OCI-LY7 (cell line): ENCODE data around the gene EPHB1. TPM values are rescaled to one million over a fixed set of nuclear protein-coding genes. Genes with fewer than 3 reads are reported as not detected.
A peak's percentile ranks its signal among the peaks of the same experiment; 100 is the strongest.

Source experiments
- BruUV-seq: library from RNA; stranded (reverse); fragments of 400-500 nt; replicated peaks from 2 replicates; lab custom pipeline; 2021; lab: Mats Ljungman, UMichigan
- CTCF ChIA-PET: fragments of 300-600 bp; sonication (Branson Sonifier 250); formaldehyde crosslinking; loops from one replicate; lab custom pipeline; 2022; ENCODE audit warnings: antibody characterized with exemption; ENCODE audit not compliant: unreplicated experiment; lab: Charles Lee
- POLR2A ChIA-PET: fragments of 300-600 bp; sonication (Branson Sonifier 250); formaldehyde crosslinking; loops from one replicate; lab custom pipeline; 2022; ENCODE audit warnings: antibody characterized with exemption; lab: Charles Lee
- DNase-seq: peaks from one replicate; pipeline ENCODE4 v3.0.0-alpha.2; 2015; ENCODE audit warnings: low spot score
- H2AFZ ChIP-seq: fragments of 200-600 bp; sonication (generic), shearing (Covaris generic); 2 replicates; pipeline ENCODE4 v1.6.1; 2014; ENCODE audit warnings: mild to moderate bottlenecking, antibody characterized with exemption, low read length, moderate library complexity
- H3K27ac ChIP-seq: fragments of 200-600 bp; sonication (generic); 2 replicates; pipeline ENCODE4 v1.5.1; 2014; ENCODE audit warnings: mixed run types, low read depth, mild to moderate bottlenecking, moderate library complexity, low read length, inconsistent platforms; ENCODE audit not compliant: poor library complexity, severe bottlenecking
- H3K36me3 ChIP-seq: fragments of 200-600 bp; sonication (generic); 2 replicates; pipeline ENCODE4 v1.6.1; 2014; ENCODE audit warnings: mild to moderate bottlenecking, antibody characterized with exemption, low read length, moderate library complexity, mixed read lengths; ENCODE audit not compliant: insufficient read depth
- H3K4me1 ChIP-seq: fragments of 200-600 bp; sonication (generic); 2 replicates; pipeline ENCODE4 v1.5.1; 2014; ENCODE audit warnings: mild to moderate bottlenecking, low read length; ENCODE audit not compliant: insufficient read depth, poor library complexity, severe bottlenecking
- H3K4me2 ChIP-seq: fragments of 200-600 bp; sonication (generic); 2 replicates; pipeline ENCODE4 v1.6.1; 2014; ENCODE audit warnings: mild to moderate bottlenecking, low read length
- H3K4me3 ChIP-seq: fragments of 200-600 bp; sonication (generic); 2 replicates; pipeline ENCODE4 v1.5.1; 2014; ENCODE audit warnings: mild to moderate bottlenecking, low read depth, low read length; ENCODE audit not compliant: poor library complexity, severe bottlenecking
- H3K79me2 ChIP-seq: fragments of 200-600 bp; sonication (generic); 2 replicates; pipeline ENCODE4 v1.6.1; 2016; ENCODE audit warnings: low read depth, mild to moderate bottlenecking, low read length, moderate library complexity, mixed read lengths; ENCODE audit not compliant: insufficient read depth
- H3K9me2 ChIP-seq: fragments of 200-600 bp; sonication (generic); 2 replicates; pipeline ENCODE4 v1.6.1; 2016; ENCODE audit warnings: mild to moderate bottlenecking, low read length, mixed read lengths; ENCODE audit not compliant: insufficient read depth
- H3K9me3 ChIP-seq: fragments of 200-600 bp; sonication (generic); 2 replicates; pipeline ENCODE4 v1.6.1; 2014; ENCODE audit warnings: mild to moderate bottlenecking, mixed run types, low read length, mixed read lengths
- H4K20me1 ChIP-seq: fragments of 200-600 bp; sonication (generic); 2 replicates; pipeline ENCODE4 v1.6.1; 2014; ENCODE audit warnings: mild to moderate bottlenecking, antibody characterized with exemption, low read length, moderate library complexity, mixed read lengths; ENCODE audit not compliant: insufficient read depth
- CTCF ChIP-seq: fragments of 200-600 bp; sonication (generic); conservative IDR thresholded peaks from 2 replicates; pipeline ENCODE4 v1.5.1; 2014; ENCODE audit warnings: mild to moderate bottlenecking, antibody characterized with exemption, low read length, moderate library complexity, mixed read lengths
- EZH2phosphoT487 ChIP-seq: fragments of 200-600 bp; sonication (generic); IDR thresholded peaks from 2 replicates; pipeline ENCODE4 v1.6.1; 2018; ENCODE audit warnings: low read depth, borderline replicate concordance, mild to moderate bottlenecking, mixed run types, antibody characterized with exemption, low read length, moderate library complexity, mixed read lengths
- intact Hi-C: fragments of 100-400 bp; cut with micrococcal nuclease; formaldehyde crosslinking; loops from one replicate; pipeline ENCODE4 v1.10.0; 2022; ENCODE audit not compliant: unreplicated experiment
- total RNA-seq, 2 experiments: library from RNA; depleted of rRNA in 1 of 2; stranded (reverse); fragments of >200 nt in 1 of 2; shearing (Covaris generic) in 1 of 2; gene quantifications; 2 replicates each; pipeline ENCODE4 v1.2.3, GENCODE V29; 2014 to 2022

EPHB1 gene
- total RNA-seq, 2 experiments from 2014 or later: 0.54 to 1.3 TPM

DNA sequence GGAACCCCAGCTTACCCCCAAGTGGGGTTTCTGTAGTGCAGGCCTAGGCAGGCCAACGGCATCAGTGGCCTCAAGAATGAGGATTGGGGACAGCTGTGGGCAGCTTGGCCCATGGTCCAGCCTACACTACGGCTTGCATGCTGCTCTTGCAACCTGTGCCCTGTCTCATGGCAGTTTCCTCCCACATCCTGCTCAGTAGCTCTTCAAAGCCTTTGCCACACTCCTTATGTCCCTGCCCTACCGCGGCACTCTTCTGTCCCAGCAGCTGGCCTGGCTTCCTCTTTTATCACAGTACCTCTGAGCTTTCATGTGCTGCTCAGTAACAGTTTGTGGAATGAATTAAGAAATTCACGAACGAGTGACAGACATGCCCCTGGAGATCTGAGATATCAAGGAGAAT is 431.0 kb downstream of the EPHB1 start:
- intact Hi-C loops: no loop called here
- no peaks in the 10 kb centered on the region for H3K79me2 ChIP-seq
- H3K4me1 ChIP-seq: no peaks in the 10 kb centered on the region
- H3K36me3 ChIP-seq: no peaks in the 10 kb centered on the region
- H3K4me3 ChIP-seq: no peak overlapping the region
- CTCF ChIA-PET: no interaction called here
- H2AFZ ChIP-seq: no peak overlapping the region
- H3K9me3 ChIP-seq: no peaks in the 10 kb centered on the region
- H3K9me2 ChIP-seq: no peaks in the 10 kb centered on the region
- no peak overlapping the region for H3K4me2 ChIP-seq
- BruUV-seq: no TSS peak
- POLR2A ChIA-PET: no interaction called here
- TF ChIP-seq CTCF: no peak
- no peak for TF ChIP-seq EZH2phosphoT487
- peak; percentile 4 for DNase-seq
- no peaks in the 10 kb centered on the region for H4K20me1 ChIP-seq
- no peak overlapping the region for H3K27ac ChIP-seq

DNA sequence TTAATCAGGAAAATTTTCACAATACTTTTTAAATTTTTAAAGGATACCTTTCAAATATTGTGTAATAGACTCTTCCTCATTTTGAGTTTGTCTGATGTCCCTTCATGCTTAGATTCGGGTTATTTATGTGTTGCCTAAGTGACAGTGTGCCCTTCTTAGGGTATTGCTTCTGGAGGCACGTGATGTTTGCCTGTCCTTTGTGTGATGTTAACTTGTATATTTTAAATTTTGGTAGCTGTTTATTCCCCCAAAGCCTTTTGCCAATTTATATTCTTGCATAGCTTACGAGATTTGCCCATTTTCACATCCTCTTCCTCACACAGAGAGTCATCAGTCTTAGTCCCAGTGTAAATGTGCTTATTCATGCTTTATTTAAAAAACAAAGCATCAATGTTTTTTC is 433.1 kb downstream of the EPHB1 start:
- H3K27ac ChIP-seq: no peak overlapping the region
- BruUV-seq: no TSS peak
- no peak for DNase-seq
- ChIA-PET CTCF (no interaction called here), POLR2A (no interaction called here)
- no peaks in the 10 kb centered on the region for H3K79me2 ChIP-seq
- H2AFZ ChIP-seq: no peak overlapping the region
- H4K20me1 ChIP-seq: no peaks in the 10 kb centered on the region
- no peaks in the 10 kb centered on the region for H3K36me3 ChIP-seq
- no peaks in the 10 kb centered on the region for H3K9me3 ChIP-seq
- H3K4me3 ChIP-seq: no peak overlapping the region
- H3K9me2 ChIP-seq: no peaks in the 10 kb centered on the region
- no peak overlapping the region for H3K4me2 ChIP-seq
- TF ChIP-seq CTCF: no peak
- TF ChIP-seq EZH2phosphoT487: no peak
- H3K4me1 ChIP-seq: no peaks in the 10 kb centered on the region
- intact Hi-C loops: no loop called here

DNA sequence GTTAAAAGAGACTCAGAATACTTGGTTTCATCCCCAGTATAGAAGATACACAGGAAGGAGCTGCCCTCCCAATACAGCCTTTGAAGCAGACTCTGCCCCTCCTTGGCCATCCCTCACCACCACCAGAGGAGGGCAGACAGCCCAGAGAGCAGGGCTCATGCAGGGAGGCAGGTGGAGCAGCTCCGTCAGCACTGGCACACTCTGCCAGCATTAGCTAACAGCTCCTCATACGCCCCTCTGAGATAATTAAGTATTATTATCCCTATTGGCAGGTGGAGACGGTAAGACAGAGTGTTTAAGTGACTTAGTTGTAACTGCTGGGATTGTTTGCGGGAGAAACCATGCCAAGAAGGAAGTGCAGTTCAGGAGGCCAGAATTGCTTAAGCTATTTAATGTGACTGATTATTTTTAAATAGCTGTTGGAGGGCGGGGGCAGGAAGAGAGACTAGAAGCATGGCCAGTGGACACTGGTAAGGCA is 434.0 kb downstream of the EPHB1 start:
- H3K4me2 ChIP-seq: no peak overlapping the region
- no peak overlapping the region for H3K27ac ChIP-seq
- BruUV-seq: no TSS peak
- no peaks in the 10 kb centered on the region for H3K79me2 ChIP-seq
- H3K9me3 ChIP-seq: no peaks in the 10 kb centered on the region
- no peak overlapping the region for H3K4me3 ChIP-seq
- no peak for TF ChIP-seq EZH2phosphoT487
- TF ChIP-seq CTCF: no peak
- H3K9me2 ChIP-seq: no peaks in the 10 kb centered on the region
- CTCF ChIA-PET: no interaction called here
- DNase-seq: no peak
- H3K4me1 ChIP-seq: no peaks in the 10 kb centered on the region
- H3K36me3 ChIP-seq: no peaks in the 10 kb centered on the region
- POLR2A ChIA-PET: interaction anchor here (0.5 kb wide), 1 partner anchor 48 kb away, joined by 3 read pairs; no protein-coding TSS in a partner anchor
- intact Hi-C loops: no loop called here
- H4K20me1 ChIP-seq: no peaks in the 10 kb centered on the region
- H2AFZ ChIP-seq: no peak overlapping the region
